Thymus (tissue), 11 donors: ENCODE measurements around the gene PCDH9. TPM values are rescaled to one million over a fixed set of nuclear protein-coding genes. Genes with fewer than 3 reads are reported as not detected.
A peak's percentile ranks its signal among the peaks of the same experiment; 100 is the strongest.

Experiments
- DNase-seq, 9 donors: peaks; one replicate each; pipeline ENCODE4 v3.0.0-alpha.2; 2013; ENCODE audit warnings: low spot score in 9 of 9, low read depth in 6 of 9, missing footprints in 1 of 9
- H3K27ac ChIP-seq, 2 donors: one replicate each; pipeline ENCODE4 v1.5.1; 2013; ENCODE audit warnings: control low read depth in 1 of 2, low read depth in 1 of 2, low read length in 1 of 2, mild to moderate bottlenecking in 1 of 2, moderate library complexity in 1 of 2
- H3K27me3 ChIP-seq, 2 donors: one replicate each; pipeline ENCODE4 v1.5.1; 2013; ENCODE audit warnings: low read length in 1 of 2; ENCODE audit not compliant: control insufficient read depth in 2 of 2, insufficient read depth in 1 of 2
- H3K36me3 ChIP-seq, 2 donors: one replicate each; pipeline ENCODE4 v1.5.1; 2013; ENCODE audit warnings: low read length in 1 of 2, mild to moderate bottlenecking in 1 of 2, moderate library complexity in 1 of 2; ENCODE audit not compliant: control insufficient read depth in 2 of 2, insufficient read depth in 2 of 2
- H3K4me1 ChIP-seq, 2 donors: one replicate each; pipeline ENCODE4 v1.5.1; 2013; ENCODE audit warnings: low read length in 2 of 2; ENCODE audit not compliant: control insufficient read depth in 2 of 2, insufficient read depth in 2 of 2
- H3K4me3 ChIP-seq, 2 donors: one replicate each; pipeline ENCODE4 v1.5.1; 2013; ENCODE audit warnings: low read length in 2 of 2, control low read depth in 1 of 2, mild to moderate bottlenecking in 1 of 2
- H3K9me3 ChIP-seq, 2 donors: one replicate each; pipeline ENCODE4 v1.5.1; 2013; ENCODE audit warnings: low read length in 1 of 2, mild to moderate bottlenecking in 1 of 2; ENCODE audit not compliant: control insufficient read depth in 2 of 2, insufficient read depth in 1 of 2
- WGBS: extraction: QIAGEN DNeasy Blood & Tissue Kit; methylation state at CpG from one replicate; pipeline ENCODE4 v1.1.7; 2013; 5-methylcytosine and 5-hydroxymethylcytosine counted together
- polyA plus RNA-seq: library from polyadenylated mRNA; stranded (reverse); fragments of 200-250 nt; gene quantifications from one replicate; pipeline ENCODE4 v1.2.3, GENCODE V29; 2013
- total RNA-seq: library from RNA; stranded (reverse); fragments of 120-200 nt; gene quantifications from one replicate; pipeline ENCODE4 v1.2.4, GENCODE V29; 2013
- donor health status: healthy.

Gene PCDH9
- total and polyA plus RNA-seq, 2 donors: 0.82 to 5.0 TPM

DNA sequence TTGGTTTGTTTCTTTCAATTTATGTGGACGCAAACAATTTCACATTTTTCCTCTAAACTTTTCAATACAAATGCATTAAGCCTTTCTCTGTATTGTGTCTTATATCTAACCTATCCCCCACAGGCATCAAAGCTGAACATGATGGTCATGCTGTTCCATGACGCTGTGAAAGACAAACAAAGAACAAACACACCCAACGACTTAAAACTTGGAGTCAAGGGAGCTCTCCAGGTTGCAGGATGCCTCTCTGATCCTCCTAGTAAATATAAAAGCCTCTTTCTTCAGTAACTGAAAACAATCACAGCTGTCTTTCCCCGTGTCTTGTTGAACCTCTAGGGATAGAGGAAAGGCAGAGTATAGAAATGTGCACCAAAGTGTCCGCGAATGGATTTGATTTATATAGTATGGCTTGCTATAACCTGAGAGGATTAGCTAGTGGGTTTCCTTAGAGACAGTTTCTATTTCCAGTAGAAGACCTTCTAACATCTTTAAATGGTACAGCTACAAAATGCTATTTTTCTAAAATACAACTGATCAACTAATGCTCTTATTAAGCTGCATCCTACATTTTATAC, 43.1 kb downstream of the PCDH9 start:
- no peaks in the 10 kb centered on the region for H3K4me1 ChIP-seq
- WGBS: 96% methylated on average over 6 of the region's 6 CpGs
- no peaks in the 10 kb centered on the region for H3K36me3 ChIP-seq
- H3K4me3 ChIP-seq: no peak overlapping the region
- DNase-seq: no peak
- no peaks in the 10 kb centered on the region for H3K27me3 ChIP-seq
- H3K27ac ChIP-seq: no peak overlapping the region
- no peaks in the 10 kb centered on the region for H3K9me3 ChIP-seq

DNA sequence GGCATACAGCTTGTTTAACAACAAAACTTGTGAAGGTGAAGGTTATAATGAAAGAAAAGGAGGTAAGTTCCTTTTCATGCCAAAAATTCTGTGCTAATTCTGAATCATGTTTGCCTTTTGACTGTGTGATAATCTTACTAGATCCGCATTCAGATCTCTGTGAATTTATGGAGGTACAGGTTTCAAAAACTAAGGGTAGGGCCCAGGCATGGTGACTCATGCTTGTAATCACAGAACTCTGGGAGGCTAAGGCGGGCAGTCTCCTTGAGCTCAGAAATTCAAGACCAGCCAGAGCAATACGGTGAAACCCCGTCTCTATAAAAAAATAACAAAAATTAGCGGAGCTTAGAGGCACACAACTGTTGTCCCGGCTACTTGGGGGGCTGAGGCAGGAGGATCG, 45.9 kb downstream of the PCDH9 start:
- DNase-seq: no peak
- Histone ChIP-seq H3K36me3 (no peaks in the 10 kb centered on the region), H3K4me3 (no peak overlapping the region), H3K9me3 (no peaks in the 10 kb centered on the region), H3K4me1 (no peaks in the 10 kb centered on the region), H3K27ac (no peak overlapping the region), H3K27me3 (no peaks in the 10 kb centered on the region)
- 98% methylated on average over 7 of the region's 7 CpGs for WGBS

DNA sequence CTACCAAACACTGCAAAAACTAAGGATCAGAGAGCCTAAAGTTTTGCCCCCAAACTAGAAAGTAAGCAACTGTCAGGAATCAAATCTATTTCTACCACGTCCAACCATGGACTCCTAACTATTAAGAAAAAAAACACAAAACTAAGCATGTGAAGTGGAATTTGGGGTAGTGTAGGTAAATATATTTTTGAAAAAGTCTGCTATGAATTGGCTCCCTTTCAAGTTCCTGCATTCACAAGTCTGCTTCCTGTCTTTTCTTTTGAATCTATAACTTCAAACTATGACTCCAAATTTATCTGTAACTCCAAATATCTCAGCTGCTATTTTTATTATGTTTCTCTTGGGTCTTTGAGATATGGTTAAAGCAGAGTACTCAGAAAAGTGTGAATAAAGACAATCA, 47.0 kb downstream of the PCDH9 start:
- Histone ChIP-seq H3K4me3 (no peak overlapping the region), H3K36me3 (no peaks in the 10 kb centered on the region), H3K9me3 (no peaks in the 10 kb centered on the region), H3K27me3 (no peaks in the 10 kb centered on the region), H3K27ac (no peak overlapping the region), H3K4me1 (no peaks in the 10 kb centered on the region)
- 24% methylated on average over 1 of the region's 1 CpG for WGBS
- peak in 2 of 9 donors; percentile 2 to 22 for DNase-seq

DNA sequence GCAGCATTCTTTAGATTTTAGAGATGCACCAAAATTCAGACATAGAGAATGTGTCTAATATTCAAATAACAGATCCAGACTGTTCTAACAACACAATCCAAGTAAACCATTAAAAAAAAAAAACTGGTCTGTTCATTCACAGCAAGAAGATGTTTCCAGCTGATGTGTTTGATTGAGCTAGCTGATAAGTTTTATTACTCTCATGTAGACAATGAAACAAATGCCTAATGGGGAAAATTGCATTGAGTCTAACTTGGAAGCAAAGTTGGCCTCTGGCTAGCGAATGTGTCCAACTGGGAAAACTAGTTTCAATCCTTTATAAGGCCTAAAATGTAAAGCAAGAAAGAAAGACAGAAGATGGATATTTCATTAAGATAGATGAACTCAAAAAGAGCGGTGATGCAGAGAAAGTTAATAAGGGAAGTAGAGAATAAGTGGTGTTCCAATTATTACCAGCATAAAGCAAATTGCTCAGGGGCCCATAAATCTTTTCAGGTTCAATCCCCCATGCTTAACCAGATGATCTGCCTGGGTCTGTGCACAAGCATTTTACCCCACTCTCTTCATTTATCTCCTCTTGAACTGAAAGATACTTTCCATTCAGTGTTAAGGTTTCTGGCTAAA, 54.2 kb downstream of the PCDH9 start:
- Histone ChIP-seq H3K4me1 (no peaks in the 10 kb centered on the region), H3K36me3 (no peaks in the 10 kb centered on the region), H3K9me3 (no peaks in the 10 kb centered on the region), H3K27ac (no peak overlapping the region), H3K4me3 (no peak overlapping the region), H3K27me3 (no peaks in the 10 kb centered on the region)
- WGBS: 97% methylated on average over 2 of the region's 2 CpGs
- no peak for DNase-seq

DNA sequence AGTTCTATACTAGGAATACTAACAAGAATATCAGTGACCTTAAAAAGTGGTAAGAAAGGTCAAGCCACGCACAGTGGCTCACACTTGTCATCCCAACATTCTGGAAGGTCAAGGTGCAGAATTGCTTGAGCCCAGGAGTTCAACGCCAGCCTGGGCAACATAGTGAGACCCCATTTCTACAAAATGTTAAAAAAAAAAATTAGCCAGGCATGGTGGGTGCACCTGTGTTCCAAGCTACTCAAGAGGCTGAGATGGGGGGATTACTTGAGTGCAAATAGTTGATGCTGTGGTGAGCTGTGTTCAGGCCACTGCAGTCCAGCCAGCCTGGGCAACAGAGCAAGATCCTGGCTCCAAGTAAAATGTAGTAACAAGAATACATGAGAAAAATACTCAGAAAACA, 61.8 kb downstream of the PCDH9 start:
- 44% methylated on average over 2 of the region's 2 CpGs for WGBS

DNA sequence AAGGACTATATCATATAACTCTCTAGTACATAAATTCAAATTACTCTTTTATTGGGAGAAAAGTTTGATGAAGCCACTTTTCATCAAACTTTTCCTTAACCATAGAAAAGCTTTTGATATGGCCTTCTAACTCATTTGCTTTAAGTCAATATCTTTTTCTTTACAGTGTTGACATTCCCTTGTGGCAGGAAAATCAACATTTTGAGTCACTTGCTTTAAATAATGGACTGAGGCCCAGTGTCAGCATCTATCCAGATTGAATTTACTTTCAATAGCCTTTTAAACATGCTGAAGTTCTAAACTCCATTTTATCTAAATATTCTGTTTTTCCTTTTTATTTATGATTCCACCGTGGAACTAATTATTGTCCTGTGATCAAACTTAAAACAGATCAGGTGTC, 62.7 kb downstream of the PCDH9 start:
- DNase-seq: no peak
- WGBS: 95% methylated on average over 1 of the region's 1 CpG
- Histone ChIP-seq H3K36me3 (no peaks in the 10 kb centered on the region), H3K4me3 (no peak overlapping the region), H3K27me3 (no peaks in the 10 kb centered on the region), H3K9me3 (no peaks in the 10 kb centered on the region), H3K4me1 (no peaks in the 10 kb centered on the region), H3K27ac (no peak overlapping the region)

More for the DNA sequence above, 61.8 kb downstream of the PCDH9 start:
- Histone ChIP-seq H3K4me3 (no peak overlapping the region), H3K36me3 (no peaks in the 10 kb centered on the region), H3K27ac (no peak overlapping the region), H3K9me3 (no peaks in the 10 kb centered on the region), H3K4me1 (no peaks in the 10 kb centered on the region), H3K27me3 (no peaks in the 10 kb centered on the region)
- DNase-seq: no peak

DNA sequence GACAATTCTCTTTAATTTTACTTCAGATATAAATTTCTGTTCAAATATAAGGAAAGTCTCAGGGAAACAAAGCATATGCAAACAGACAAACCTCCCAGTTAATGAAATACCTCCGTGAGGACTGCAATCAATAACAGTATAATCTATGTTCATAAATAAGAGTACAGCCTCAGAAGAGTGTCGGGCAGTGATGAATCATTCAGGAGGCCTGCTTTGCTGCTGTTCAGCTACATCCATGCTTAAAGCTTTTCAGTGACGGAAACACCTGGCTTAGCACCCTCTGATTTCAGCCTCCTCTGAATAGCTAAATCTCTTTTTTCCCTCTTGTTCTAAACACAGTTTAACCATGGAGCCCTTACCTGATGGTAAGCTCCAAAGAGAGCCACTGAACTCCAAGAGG, 69.0 kb downstream of the PCDH9 start:
- Histone ChIP-seq H3K4me1 (no peaks in the 10 kb centered on the region), H3K4me3 (no peak overlapping the region), H3K27ac (no peak overlapping the region), H3K36me3 (no peaks in the 10 kb centered on the region), H3K27me3 (no peaks in the 10 kb centered on the region), H3K9me3 (no peaks in the 10 kb centered on the region)
- WGBS: 97% methylated on average over 3 of the region's 3 CpGs
- DNase-seq: no peak

DNA sequence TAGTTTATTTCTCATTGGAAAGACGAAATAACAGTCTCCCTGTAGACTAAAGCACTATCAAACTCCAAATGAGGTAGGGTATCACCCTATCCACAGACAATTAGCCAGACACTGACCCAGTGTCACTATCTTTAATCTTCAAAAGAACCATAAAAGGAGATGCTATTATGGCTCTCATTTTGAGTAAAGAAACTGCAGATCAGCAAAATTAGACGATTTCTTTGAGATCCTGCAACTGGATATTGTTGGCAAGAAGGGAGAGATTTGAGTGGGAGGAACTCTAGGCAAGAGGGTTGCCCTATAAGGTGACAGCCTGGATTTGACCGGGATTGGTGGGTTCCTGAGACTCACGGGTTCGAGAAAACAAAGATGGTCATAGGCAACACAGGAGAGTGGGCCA, 71.2 kb downstream of the PCDH9 start:
- Histone ChIP-seq H3K4me3 (no peak overlapping the region), H3K4me1 (no peaks in the 10 kb centered on the region), H3K27ac (no peak overlapping the region), H3K9me3 (no peaks in the 10 kb centered on the region), H3K36me3 (no peaks in the 10 kb centered on the region), H3K27me3 (no peaks in the 10 kb centered on the region)
- DNase-seq: no peak
- WGBS: 96% methylated on average over 5 of the region's 5 CpGs

DNA sequence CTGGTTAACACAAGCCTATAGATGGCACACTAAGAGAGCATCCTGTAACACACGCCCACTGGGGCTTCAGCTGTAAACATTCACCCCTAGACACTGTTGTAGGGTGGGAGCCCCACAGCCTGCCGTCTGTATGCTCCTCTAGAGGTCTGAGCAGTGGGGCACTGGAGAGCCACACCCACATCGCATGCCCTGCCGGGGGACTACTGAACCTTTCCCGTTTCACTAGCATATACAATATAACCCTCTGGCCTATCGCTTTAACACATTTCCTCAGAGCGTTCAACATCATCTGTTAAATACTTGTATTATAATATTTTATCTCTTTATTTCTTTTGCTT, 73.4 kb downstream of the PCDH9 start:
- no peak for DNase-seq
- no peak overlapping the region for H3K4me3 ChIP-seq
- 82% methylated on average over 7 of the region's 7 CpGs for WGBS
- H3K27me3 ChIP-seq: no peaks in the 10 kb centered on the region
- H3K36me3 ChIP-seq: no peaks in the 10 kb centered on the region
- no peak overlapping the region for H3K27ac ChIP-seq
- H3K9me3 ChIP-seq: no peaks in the 10 kb centered on the region
- no peaks in the 10 kb centered on the region for H3K4me1 ChIP-seq
